Measurements from ENCODE around the gene PLPP1.

Gene PLPP1

DNA sequence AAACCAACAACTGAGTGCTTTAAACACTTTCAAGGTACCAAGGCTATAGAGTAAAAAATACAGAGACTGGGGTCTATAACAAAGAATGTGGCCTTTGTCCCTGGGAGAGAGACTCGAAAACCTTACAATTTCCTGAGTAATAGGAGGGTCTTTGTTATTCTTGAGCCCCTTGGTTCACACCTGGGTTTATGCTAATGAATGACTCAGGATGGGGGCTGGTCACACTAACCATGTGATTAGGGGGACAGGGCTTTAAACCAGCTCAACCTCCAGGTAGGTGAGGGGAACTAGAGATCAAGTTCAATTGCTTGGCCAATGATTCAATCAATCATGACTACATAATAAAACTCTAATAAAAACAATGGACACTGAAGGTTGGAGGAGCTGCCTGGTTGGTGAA lies 50.2 kb downstream of the PLPP1 start:
- H3K4me3 ChIP-seq (ENCODE audit: low read depth, low read length): no peak overlapping the region
- POLR2A ChIA-PET: no interaction called here
- no peak for DNase-seq (ENCODE audit: low read depth, low spot score)
- CTCF ChIA-PET: interaction anchor here (0.8 kb wide), 1 partner anchor 25 kb away, joined by 3 read pairs; no protein-coding TSS in a partner anchor
- TF ChIP-seq, protein P1, sequence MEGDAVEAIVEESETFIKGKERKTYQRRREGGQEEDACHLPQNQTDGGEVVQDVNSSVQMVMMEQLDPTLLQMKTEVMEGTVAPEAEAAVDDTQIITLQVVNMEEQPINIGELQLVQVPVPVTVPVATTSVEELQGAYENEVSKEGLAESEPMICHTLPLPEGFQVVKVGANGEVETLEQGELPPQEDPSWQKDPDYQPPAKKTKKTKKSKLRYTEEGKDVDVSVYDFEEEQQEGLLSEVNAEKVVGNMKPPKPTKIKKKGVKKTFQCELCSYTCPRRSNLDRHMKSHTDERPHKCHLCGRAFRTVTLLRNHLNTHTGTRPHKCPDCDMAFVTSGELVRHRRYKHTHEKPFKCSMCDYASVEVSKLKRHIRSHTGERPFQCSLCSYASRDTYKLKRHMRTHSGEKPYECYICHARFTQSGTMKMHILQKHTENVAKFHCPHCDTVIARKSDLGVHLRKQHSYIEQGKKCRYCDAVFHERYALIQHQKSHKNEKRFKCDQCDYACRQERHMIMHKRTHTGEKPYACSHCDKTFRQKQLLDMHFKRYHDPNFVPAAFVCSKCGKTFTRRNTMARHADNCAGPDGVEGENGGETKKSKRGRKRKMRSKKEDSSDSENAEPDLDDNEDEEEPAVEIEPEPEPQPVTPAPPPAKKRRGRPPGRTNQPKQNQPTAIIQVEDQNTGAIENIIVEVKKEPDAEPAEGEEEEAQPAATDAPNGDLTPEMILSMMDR (IDR thresholded peaks at IDR 0.05; ENCODE audit: insufficient read depth, low read length, missing control alignments): no peak

DNA sequence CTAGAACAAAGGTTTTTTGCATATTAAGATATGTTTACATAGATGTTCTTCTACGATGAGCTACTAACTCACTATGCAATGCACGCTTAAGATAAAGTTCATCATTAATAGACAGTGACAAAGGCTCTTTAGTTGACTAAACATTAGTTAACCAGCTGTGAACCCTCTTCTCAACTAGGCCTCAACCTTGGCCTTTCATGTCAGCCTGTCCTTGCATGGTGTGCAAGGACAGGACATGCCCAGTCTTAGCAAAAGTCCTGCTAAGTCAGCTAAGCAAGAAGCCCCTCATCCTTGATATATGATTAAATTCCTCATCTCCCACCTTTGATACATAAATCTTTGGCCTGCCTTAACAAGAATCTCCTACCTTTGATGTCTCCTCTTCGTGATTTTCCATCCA lies 50.9 kb downstream of the PLPP1 start:
- DNase-seq (ENCODE audit: low read depth, low spot score): no peak
- POLR2A ChIA-PET: no interaction called here
- CTCF ChIA-PET: no interaction called here
- no peak overlapping the region for H3K4me3 ChIP-seq (ENCODE audit: low read depth, low read length)
- TF ChIP-seq, protein P1 (IDR thresholded peaks at IDR 0.05; ENCODE audit: insufficient read depth, low read length, missing control alignments): no peak

DNA sequence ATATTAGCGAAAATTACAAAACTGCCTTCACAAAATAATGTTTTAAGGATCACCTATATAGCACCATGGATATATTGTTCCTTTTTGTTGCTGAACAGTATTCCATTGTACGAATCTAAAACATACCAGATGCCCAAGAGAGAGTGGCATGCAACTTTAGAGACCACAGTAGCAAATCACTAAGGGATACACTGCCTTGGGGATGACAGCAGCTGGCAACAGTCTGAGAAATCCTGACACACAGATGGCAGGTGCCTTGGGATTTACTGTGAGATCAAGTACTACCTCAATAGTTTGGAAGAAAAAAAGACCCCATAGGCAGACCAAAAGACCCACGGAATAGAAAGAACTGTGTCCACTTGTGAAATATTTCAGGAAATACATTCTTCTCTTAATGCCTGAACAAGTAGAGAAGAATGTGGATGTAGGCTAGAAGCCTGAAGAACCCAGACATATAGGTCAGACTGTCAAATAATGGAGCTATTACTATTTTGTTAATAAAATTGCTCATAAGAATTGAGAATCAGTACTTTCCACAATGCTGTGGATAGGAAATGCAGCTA lies 53.4 kb downstream of the PLPP1 start:
- ChIA-PET POLR2A (no interaction called here), CTCF (interaction anchor here (1.6 kb wide), 1 partner anchor 9 kb away, joined by 3 read pairs; no protein-coding TSS in a partner anchor)
- TF ChIP-seq, protein P1 (IDR thresholded peaks at IDR 0.05; ENCODE audit: insufficient read depth, low read length, missing control alignments): no peak
- DNase-seq (ENCODE audit: low read depth, low spot score): no peak
- no peak overlapping the region for H3K4me3 ChIP-seq (ENCODE audit: low read depth, low read length)

DNA sequence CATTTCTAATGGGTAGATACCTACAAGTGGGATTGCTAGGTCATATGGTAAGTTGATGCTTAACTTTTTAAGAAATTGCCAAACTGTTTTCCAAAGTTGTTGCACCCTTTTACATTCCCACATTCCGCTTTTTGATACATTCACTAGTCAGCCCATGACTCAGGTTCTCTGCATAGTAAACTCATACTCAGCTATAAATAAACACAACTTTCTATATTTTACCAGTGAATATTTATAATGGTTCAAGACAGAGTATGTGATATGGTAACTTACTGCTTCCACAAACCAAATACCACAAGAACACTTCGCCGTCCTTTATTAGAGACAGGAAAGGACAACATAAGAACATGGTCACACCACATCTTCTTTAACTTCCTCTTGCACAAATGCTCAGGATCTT lies 54.0 kb downstream of the PLPP1 start:
- no peak for DNase-seq (ENCODE audit: low read depth, low spot score)
- ChIA-PET POLR2A (no interaction called here), CTCF (interaction anchor here (1.6 kb wide), 1 partner anchor 9 kb away, joined by 3 read pairs; no protein-coding TSS in a partner anchor)
- no peak overlapping the region for H3K4me3 ChIP-seq (ENCODE audit: low read depth, low read length)
- TF ChIP-seq, protein P1 (IDR thresholded peaks at IDR 0.05; ENCODE audit: insufficient read depth, low read length, missing control alignments): no peak

DNA sequence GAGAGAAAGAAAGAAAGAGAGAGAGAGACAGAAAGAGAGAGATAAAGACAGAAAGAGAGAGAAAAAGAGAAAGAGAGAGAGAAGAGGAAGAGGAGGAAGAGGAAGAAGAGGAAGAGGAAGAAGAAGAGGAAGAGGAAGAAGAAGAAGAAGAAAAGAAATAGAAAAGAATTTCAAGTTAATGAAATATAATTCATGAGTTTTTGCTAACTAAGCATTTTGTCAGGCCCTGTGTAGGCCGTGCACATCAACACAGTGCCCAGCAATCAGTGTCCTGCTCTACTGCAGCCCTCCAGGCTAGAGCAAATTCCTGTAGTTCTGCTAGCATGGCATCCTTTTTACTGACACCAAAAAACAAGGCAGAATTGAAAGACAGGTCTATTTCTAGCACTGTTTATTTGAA lies 62.1 kb downstream of the PLPP1 start:
- ChIA-PET POLR2A (no interaction called here), CTCF (interaction anchor here (0.9 kb wide), 1 partner anchor 8 kb away, joined by 3 read pairs; no protein-coding TSS in a partner anchor)
- TF ChIP-seq, protein P1 (IDR thresholded peaks at IDR 0.05; ENCODE audit: insufficient read depth, low read length, missing control alignments): no peak
- DNase-seq (ENCODE audit: low read depth, low spot score): no peak
- no peak overlapping the region for H3K4me3 ChIP-seq (ENCODE audit: low read depth, low read length)

DNA sequence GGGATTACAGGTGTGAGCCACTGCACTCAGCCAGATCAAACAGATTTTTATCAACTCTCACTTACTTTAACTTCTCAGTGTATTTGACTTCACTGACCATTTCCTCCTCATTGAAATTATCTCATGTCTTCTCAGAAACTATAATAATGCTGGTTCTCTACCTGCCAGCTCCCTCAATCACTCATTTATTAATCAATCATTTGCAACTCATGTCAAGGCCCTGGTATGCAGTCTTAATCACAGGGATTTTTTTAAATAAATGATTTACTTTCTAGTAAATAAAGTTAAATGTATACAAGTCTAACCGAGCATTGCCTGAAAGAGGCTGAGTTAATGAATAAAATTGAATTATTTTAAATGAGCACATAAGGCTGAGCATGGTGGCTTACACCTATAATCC lies 63.3 kb downstream of the PLPP1 start:
- TF ChIP-seq, protein P1 (IDR thresholded peaks at IDR 0.05; ENCODE audit: insufficient read depth, low read length, missing control alignments): no peak
- ChIA-PET CTCF (no interaction called here), POLR2A (no interaction called here)
- H3K4me3 ChIP-seq (ENCODE audit: low read depth, low read length): no peak overlapping the region
- DNase-seq (ENCODE audit: low read depth, low spot score): no peak
